ENCODE measurements around the gene NUP37.
"Not testable (repeated sequence)": the region's sequence is repeated elsewhere in the genome, so short reads cannot be mapped to it uniquely, and the experiment has no call there.

The NUP37 gene

DNA sequence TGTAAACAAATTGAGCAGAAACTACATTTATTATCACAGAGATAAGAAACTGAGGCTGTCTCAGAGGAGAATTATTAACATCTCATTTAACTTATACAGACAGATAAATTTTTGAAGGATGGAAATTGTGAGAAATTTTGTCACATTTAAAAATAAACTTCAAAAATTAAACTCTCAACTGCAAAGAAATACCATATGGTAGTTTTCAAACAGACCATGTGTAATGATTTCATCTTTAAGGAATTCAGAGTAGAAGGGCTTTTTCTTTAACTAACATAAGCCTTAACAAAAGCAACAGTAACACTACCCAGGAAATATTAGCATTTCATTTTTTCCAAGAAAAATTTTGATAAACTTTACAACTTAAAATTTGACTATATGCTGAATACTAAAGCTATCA lies 26.6 kb downstream of the NUP37 start:
- DNase-seq (ENCODE audit: low read depth in 2 of 2), result no peak

DNA sequence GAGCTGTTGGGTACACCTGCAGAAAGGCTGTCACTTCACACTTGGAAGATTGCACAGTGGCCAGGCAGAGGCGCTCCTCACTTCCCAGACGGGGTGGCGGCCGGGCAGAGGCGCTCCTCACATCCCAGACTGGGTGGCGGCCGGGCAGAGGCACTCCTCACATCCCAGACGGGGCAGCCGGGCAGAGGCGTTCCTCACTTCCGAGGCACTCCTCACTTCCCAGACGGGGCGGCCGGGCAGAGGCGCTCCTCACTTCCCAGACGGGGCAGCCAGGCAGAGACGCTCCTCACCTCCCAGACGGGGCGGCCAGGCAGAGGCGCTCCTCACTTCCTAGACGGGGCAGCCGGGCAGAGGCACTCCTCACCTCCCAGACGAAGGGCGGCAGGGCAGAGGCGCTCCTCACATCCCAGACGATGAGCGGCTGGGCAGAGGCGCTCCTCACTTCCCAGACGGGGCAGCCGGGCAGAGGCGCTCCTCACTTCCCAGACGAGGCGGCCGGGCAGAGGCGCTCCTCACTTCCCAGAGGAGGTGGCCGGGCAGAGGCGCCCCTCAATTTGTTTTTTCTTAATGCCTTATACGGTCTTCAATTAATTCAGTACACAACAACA lies 30.6 kb downstream of the NUP37 start:
- not testable (repeated sequence) for DNase-seq (ENCODE audit: low read depth in 2 of 2)

DNA sequence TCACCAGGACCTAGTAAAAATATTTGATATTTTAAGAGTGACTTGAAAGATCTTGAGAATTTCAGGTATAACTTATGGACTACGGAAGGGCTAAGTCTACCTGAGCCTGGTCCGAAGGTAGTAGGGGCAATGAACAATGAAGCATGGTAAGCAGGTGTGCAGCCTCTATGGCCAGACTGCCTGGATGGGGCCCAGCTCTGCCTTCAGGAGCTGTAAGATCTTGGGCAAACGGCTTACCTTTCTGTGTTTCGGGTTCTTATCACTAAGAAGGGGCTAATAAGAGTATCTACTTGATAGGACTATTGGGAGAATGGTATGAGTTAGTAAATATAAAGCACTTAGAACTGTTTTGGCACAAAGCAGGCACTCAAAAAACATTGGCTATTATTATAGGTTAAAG lies 39.1 kb downstream of the NUP37 start:
- no peak for DNase-seq (ENCODE audit: low read depth in 2 of 2)

DNA sequence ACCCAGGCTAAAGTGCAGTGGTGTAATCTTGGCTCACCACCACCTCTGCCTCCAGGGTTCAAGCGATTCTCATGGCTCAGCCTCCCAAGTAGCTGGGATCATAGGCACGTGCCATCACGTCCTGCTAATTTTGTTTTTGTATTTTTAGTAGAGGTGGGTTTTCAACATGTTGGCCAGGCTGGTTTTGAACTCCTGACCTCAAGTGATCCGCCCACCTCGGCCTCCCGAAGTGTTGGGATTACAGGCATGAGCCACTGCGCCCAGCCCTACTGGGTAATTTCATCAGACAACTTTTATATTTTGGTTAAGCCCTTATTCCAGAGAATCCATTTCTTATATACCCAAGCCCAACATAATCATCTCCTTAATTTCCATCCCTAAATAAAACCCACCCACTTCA lies 47.8 kb downstream of the NUP37 start:
- DNase-seq (ENCODE audit: low read depth in 2 of 2), result not testable (repeated sequence)

DNA sequence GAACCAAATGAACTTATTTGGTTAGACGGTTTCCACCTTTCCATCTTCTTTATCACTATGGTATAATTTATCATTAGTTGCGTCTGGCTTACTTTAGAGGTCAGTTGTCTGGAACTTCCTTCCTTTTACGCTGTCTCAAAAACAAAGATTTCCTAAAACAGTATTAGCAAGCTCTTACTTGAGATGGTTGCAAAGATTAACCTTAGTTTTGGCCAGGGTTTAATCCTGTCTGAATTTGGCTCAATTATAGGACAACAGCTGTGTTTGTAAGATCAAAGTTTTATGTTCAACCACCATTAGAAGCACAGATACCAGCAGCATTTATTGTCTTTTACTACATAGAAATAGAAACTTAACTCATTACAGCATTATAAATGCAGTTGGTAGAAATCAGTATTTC lies 50.2 kb downstream of the NUP37 start:
- no peak for DNase-seq (ENCODE audit: low read depth in 2 of 2)

DNA sequence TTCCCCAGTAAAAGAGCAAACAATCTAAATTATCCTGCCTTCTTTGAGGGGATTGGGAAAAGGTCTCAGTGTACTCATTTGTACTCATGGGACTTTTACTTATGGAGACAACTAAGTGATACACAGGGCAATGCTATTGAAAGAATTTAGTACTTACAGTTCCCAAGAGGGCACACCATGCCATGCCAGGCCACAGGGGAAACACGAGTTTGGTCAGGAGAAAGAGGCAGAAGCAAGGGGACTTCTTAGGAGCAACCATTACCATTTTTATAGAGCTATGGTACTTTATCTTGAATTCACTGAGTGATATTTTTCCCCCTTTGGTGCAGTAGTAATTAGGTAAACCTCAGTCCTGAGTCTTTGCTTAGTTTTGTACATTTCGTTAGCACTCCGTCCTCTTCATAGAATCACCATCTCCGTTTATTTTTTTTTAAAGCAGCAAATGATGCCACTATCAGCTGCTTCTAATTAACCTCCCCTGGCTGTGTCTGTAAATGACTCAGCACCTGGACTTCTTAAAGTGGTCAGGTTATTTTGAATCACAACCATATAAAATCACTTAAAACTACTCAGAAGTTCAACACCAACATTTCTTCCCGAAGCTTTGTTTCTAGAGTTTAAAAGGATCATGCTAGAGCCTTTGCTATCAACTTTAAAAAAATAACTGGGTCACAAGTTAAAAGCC lies 52.2 kb downstream of the NUP37 start:
- DNase-seq (ENCODE audit: low read depth in 2 of 2), result no peak

DNA sequence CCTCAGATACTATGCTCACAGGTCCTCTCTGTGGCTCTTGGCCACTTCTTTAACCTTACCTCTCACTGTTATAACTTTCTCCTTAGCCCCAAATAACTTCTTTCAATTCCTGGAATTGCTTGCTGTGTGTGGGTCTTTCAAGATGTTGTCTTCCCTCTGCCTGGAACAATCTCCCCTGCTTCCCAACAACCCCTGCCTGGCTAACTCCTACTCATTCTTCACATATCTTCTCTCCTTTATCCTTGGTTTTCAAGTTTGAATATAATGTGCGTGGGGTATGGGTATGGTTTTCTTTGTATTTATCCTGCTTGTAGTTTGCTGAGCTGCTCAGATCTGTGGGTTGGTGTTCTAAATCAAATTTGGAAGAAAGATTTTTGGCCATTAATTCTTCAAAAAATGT lies 55.4 kb downstream of the NUP37 start:
- no peak for DNase-seq (ENCODE audit: low read depth in 2 of 2)

DNA sequence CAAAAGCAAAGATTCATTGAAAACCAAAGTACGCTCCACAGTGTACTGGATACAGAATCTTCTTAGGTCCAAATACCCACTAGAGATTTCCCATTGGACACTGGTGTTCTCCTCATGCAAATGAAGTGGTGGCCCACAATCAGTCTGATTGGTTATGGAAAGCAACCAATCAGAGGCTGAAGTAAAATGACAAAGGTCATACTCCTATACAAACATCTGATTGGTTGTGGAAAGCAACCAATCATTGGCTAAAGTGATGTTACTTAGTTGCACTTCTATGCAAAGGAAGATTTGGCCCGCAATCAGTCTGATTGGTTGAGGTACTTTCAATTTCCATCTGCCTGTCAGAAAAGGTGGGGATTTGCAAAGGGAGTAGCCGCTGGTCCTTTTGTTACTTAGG lies 56.8 kb downstream of the NUP37 start:
- no peak for DNase-seq (ENCODE audit: low read depth in 2 of 2)

DNA sequence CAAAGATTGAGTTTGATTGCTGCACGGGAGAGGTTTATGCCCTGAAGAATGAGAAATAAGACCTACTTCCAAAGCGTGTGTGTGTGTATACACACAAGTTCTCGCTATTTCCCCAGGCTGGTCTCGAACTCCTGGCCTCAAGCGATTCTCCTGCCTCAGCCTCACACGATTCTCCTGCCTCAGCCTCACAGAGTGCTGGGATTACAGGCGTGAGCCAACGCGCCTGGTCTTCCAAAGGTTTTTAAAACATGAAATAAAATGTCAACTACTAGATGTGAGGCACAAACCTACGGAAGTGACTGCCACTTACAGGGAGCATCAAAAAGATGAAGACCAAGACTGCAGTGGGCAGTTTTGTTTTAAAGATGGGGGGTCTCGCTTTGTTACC lies 57.5 kb downstream of the NUP37 start:
- no peak for DNase-seq (ENCODE audit: low read depth in 2 of 2)

DNA sequence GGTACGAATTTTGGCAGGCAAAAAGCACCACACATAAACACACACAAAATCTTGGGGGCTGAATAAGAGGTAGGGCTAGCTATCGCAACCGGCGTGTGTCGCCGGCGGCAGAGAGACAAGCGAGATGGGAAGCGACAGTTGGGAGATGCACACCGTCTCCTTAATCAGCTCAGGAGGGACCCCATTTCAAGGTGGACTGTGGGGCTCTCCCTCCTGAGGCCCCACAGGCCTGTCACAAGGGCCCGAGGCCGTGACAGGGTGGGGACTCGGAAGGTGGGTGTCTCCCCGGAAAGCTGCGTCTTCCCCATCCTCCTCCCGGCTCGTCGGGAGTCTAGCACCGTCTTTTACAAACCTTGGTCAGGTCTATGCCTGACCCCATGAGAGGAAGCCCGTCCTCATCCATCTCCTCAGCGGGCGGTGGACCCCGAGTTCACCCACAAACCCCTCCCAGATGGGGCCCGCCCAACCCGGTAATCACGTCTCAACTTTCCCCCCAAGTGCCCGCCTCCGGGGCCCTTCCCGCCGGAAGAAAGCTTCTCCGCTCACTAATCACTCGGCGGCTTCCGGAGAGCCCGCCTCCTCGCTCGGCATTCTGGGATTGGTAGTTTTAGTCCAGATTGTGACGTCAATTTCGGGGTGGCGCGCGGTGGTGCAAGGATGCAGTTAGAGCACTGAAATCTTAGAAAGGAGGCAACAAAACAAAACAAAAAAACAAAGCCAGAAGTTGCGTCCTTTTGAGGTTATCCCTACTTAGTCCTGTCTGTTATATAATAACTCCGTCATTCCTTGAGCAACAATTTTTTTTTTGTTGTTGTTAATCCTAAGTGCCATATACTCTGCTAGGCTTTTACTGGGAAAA lies 58.1 kb downstream of the NUP37 start, which contains the start of gene WASHC3:
Gene WASHC3, minus strand, starts transcription at position 432 of the 859 bp plus-strand sequence. Its CDS starts 29 bp downstream, at position 403.
- peak; percentile 93 for DNase-seq (ENCODE audit: low read depth in 2 of 2)

DNA sequence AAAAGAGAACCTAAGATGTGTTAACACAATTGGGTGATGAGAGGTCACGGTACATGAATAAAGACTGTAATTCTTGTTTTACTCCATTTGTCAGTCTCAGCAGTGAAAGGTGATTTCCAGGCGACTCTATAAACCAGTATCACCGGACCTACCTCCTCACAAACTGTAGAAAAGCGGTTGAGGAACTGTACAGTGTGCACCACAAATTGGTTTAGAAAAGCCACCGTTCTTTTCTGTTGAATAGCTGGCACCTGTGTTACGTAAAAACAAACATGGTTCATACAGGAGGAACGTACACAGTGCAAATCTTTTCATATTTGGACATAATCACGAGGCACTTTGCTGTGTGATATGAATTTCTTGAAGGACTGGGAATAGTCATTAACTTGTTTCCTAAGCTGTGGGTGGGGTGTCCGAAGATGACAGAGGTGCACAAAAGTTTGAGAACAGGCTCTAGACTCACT lies 58.8 kb downstream of the NUP37 start:
- peak in 1 of 2 donors; percentile 6 for DNase-seq (ENCODE audit: low read depth in 2 of 2)

DNA sequence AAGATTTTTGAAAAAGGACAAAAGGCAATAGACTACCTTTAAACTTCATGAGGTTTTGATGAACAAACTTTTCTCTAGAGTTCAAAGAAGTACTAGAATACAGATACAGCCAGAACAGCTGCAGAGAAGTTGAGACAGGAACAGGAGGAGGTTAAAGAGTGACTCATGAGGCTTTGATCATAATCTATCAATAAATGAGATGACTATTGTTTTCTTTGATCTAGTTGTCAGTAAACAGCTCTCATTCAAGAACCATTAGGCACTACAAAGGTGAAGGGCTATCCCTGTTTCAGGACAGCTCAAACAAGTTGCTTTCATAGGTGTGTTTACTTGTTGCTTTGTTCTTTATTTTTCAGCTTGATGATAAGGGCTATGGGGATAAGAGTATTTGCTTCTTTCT lies 60.6 kb downstream of the NUP37 start:
- no peak for DNase-seq (ENCODE audit: low read depth in 2 of 2)

DNA sequence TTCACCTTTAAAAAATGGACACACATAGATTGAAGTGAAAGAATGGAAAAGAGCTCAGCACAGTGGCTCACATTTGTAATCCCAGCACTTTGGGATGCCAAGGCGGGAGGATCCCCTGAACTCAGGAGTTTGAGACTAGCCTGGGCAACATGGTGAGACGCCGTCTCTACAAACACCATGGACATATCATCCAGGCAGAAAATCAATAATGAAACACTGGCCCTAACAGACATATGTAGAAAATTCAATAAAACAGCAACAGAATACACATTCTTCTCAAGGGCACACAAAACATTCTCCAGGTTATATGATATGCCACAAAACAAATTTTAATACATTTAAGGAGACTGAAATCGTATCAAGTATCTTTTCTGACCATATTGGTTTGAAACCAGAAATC lies 65.6 kb downstream of the NUP37 start:
- no peak for DNase-seq (ENCODE audit: low read depth in 2 of 2)

DNA sequence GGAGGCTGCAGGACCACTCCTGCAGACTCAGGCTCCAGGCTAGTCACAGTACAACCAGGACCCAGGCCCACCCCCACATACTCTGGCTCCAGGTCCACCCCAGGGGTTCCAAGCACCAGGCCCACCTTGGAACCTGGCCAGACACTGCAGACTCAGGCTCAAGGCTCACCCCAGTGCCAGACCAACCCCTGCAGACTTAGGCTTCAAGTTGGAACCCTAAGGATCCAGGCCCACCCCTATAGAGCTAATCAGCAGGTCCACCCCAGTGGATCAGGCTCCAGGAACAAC lies 66.9 kb downstream of the NUP37 start:
- DNase-seq (ENCODE audit: low read depth in 2 of 2), result no peak

DNA sequence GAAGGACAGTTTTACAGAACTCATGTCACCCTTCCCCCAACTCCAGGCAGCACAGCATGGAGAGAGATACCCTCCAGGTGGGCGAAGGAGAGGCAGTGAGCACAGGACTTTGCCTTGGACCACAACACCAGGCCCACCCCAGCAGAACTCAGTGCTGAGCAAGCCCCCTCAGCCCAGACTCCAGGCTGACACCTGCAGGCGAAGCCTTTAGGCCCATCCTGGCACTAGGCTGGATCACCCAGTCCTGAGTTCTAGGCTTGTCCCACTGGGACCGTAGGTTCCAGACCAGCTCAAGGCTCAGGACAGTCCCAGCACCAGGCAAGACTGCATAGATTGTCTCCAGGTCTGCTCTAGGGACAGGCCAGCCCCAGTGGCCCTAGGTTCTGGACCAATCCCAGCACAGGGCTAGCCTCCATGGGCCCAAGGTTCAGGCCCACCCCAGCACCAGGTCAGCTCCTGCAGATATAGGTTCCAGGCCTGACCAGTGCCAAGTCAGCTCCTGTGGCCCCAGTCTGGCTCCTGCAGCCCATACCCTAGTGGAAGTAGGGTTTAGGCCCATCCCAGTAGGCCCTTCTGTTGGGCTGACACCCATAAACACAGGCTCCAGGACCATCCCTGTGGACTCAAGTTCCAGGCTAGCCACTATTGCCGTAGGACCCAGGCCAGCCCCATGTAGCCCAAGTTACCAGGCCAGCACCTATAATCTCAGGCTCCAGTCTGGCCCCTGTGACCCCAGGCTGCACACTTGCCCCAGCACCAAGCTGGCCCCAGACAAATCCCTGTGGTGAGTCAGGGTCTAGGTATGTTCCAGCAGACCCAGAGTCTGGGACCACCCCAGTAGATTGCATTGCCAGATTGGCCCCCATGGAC lies 67.5 kb downstream of the NUP37 start:
- DNase-seq (ENCODE audit: low read depth in 2 of 2), result no peak

DNA sequence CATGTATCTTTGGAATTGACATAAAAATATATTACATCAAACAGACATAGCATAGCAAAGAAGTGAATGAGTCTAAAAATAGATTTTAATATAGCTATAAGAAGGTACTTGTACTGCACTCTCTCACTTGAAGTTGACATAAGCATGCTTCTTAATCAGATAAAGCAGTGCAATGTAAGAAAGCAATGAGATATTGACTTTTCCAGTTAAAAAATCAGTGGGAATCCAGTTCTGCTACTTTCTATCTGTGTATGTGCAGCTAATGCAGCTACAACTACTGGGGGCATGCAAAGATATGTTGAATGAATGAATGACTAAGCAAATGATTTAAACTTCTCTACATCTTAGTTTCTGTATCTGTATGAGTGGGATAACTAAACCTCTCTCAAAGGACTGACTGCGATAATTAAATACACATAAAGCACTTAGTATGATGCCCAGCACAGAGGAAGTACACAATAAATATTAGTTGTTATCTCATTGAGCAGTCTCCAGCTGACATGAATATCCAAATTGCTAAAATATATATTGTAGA lies 68.4 kb downstream of the NUP37 start:
- no peak for DNase-seq (ENCODE audit: low read depth in 2 of 2)

DNA sequence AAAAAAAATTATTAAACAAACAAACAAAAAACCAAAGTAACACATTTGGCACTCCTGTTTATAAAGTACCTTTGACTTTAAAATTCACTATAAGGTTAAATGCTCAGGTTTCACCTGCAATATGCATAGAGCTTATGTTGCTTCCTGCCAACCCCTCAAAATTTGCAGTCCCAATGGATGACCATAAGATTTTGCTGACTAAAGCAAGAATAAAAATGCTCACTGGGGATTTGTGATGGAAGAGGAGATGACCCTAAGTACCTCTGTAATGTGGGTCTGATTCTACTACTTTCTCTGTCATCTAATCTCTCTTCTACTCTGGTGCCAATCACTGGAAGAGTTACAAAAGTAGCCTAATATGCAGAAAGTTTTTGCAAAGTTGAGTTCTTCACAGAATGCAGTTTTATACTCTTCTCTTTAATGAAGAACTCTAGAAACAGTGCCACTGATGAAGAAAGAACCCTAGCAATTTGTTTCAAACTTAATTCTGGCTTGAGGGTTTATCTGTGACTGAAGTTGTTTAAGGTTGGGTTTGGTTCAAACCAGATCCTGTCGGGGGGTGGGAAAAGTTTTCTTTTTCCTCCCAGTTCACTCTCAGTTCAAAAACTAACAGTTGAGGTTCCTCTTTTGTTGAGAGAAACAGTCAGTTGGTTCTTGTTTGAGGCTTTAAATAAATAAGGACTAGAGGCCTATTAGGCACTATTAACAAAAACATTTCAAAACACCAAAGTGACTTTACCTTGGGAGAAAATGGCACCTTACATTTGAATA lies 69.1 kb downstream of the NUP37 start:
- no peak for DNase-seq (ENCODE audit: low read depth in 2 of 2)

DNA sequence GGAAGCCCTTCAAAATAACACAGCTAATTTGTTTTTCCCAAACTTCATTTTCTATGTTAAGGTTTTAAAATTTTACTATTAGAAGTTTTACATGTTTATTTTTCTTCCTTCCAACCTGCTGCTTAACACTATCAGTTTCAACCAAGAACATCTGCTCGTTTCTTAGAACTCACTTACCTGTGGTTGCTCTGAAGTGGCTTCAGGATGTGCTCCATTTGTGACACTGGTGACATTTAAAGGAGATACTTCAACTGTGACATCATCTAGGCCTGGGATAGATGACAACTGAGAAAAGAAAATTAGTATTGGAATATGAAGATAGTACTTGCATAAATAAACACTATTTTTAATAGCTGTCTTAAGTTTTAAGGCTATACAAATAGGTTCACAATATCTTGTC lies 76.0 kb downstream of the NUP37 start:
- no peak for DNase-seq (ENCODE audit: low read depth in 2 of 2)

DNA sequence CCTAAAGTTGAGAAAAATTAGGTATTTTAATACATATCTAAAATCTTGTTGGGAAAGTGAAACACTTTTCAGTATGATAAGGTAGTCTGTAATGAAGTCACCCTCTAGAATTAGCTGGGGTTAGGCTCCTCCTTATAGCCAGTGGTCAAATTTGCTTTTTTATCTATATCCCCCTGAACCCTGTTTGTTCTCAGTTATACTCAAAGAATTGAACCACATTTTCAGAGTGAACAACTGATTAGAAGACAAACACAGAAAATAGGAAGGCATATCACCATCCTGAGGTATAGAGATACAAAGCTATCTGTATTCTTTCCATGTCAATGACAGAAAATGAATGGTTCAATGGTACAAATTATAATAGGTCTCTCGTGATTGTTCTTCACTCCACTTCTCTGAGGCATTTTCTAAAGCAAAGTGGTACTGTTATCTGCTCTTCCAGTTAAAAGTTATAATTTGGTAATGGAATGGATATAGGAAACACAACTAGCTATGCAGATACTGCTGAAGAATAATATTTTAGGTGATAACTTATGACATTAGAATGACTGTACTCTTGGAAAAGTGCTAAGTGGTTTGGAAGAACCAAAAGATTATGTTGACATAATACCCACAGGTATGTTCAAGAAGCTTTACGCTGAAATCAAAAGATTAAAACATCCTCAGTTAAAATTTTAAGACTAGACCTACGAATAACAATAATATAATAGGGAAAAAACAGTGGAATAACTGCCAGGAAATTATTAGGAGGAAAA lies 85.7 kb downstream of the NUP37 start:
- DNase-seq (ENCODE audit: low read depth in 2 of 2), result no peak

DNA sequence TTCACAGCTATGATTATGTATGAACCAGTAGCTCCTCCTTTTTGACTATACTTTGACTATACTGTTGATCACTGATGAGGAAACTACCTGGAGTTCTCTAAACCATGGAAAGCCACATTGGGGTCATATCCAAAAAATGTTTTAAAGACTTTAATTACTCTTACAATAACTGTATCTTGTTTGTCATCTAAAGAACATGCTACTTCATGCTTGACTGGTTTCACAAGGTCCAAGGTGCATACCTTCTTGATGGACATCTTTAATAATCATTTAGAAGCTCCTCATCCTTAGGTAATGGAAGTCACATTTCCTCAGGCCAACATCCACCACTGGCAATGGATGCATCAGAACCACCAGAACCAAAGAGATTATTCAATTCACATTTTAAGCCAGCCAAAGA lies 88.1 kb downstream of the NUP37 start:
- no peak for DNase-seq (ENCODE audit: low read depth in 2 of 2)
